HAP-1 (cell line): ENCODE data around the gene DCUN1D3.

ENCODE experiments used
- DNase-seq, 2 experiments: peaks; one replicate each; pipeline ENCODE4 v3.0.0-alpha.2; 2016 to 2020; ENCODE audit warnings: low spot score in 2 of 2
- H3K27me3 ChIP-seq: fragments of 250-450 bp; sonication (Bioruptor Pico); 2 replicates; pipeline ENCODE4 v1.5.1; 2020; ENCODE audit warnings: low read depth, mild to moderate bottlenecking, moderate library complexity
- H3K36me3 ChIP-seq: fragments of 250-450 bp; sonication (Bioruptor Pico); replicated peaks from 2 replicates; pipeline ENCODE4 v1.5.1; 2020; ENCODE audit warnings: mild to moderate bottlenecking
- H3K4me1 ChIP-seq: fragments of 250-450 bp; sonication (Bioruptor Pico); 2 replicates; pipeline ENCODE4 v1.5.1; 2020; ENCODE audit warnings: mild to moderate bottlenecking
- H3K4me3 ChIP-seq: fragments of 250-450 bp; sonication (Bioruptor Pico); 2 replicates; pipeline ENCODE4 v1.5.1; 2020; ENCODE audit warnings: mild to moderate bottlenecking, moderate library complexity
- H3K9me3 ChIP-seq: fragments of 250-450 bp; sonication (Bioruptor Pico); 2 replicates; pipeline ENCODE4 v1.5.1; 2020; ENCODE audit warnings: mild to moderate bottlenecking, moderate library complexity
- in situ Hi-C: fragments of 300-500 bp; cut with MboI; formaldehyde crosslinking; loops from 3 replicates; pipeline ENCODE4 v1.14.3; 2020; ENCODE audit warnings: low sequenced_read_pairs, inconsistent platforms, mixed read lengths

DCUN1D3 gene

GRCh38 chr16:20859699-20860098, 40.5 kb downstream of the DCUN1D3 start:
- peaks cover 11% of the 10 kb centered on the region for H3K36me3 ChIP-seq
- no peaks in the 10 kb centered on the region for H3K27me3 ChIP-seq
- no peaks in the 10 kb centered on the region for H3K9me3 ChIP-seq
- DNase-seq = no peak
- in situ Hi-C loops = no loop called here
- H3K4me1 ChIP-seq = no peaks in the 10 kb centered on the region; the same call in 1 of the 2 replicates
- H3K4me3 ChIP-seq = no peak overlapping the region

GRCh38 chr16:20859229-20859628, 40.9 kb downstream of the DCUN1D3 start:
- no peaks in the 10 kb centered on the region for H3K27me3 ChIP-seq
- H3K9me3 ChIP-seq = no peaks in the 10 kb centered on the region
- H3K36me3 ChIP-seq = peaks cover 11% of the 10 kb centered on the region
- in situ Hi-C loops = no loop called here
- no peak overlapping the region for H3K4me3 ChIP-seq
- DNase-seq = no peak
- no peaks in the 10 kb centered on the region; the same call in 1 of the 2 replicates for H3K4me1 ChIP-seq

GRCh38 chr16:20857281-20857680, 42.9 kb downstream of the DCUN1D3 start:
- peaks cover 11% of the 10 kb centered on the region for H3K36me3 ChIP-seq
- DNase-seq = no peak
- in situ Hi-C loops = no loop called here

GRCh38 chr16:20854963-20855362, 45.2 kb downstream of the DCUN1D3 start:
- no peaks in the 10 kb centered on the region for H3K27me3 ChIP-seq
- in situ Hi-C loops = no loop called here
- no peak for DNase-seq
- H3K36me3 ChIP-seq = peaks cover 9% of the 10 kb centered on the region
- H3K4me1 ChIP-seq = no peaks in the 10 kb centered on the region
- H3K9me3 ChIP-seq = no peaks in the 10 kb centered on the region
- no peak overlapping the region for H3K4me3 ChIP-seq

More at GRCh38 chr16:20857281-20857680, 42.9 kb downstream of the DCUN1D3 start:
- no peaks in the 10 kb centered on the region for H3K4me1 ChIP-seq
- no peak overlapping the region for H3K4me3 ChIP-seq
- no peaks in the 10 kb centered on the region for H3K9me3 ChIP-seq
- no peaks in the 10 kb centered on the region for H3K27me3 ChIP-seq

- peaks cover 5% of the 10 kb centered on the region; the same call in 1 of the 2 replicates for H3K36me3 ChIP-seq
- in situ Hi-C loops = no loop called here
- H3K4me1 ChIP-seq = no peaks in the 10 kb centered on the region
- no peaks in the 10 kb centered on the region for H3K9me3 ChIP-seq
- no peak for DNase-seq
- H3K27me3 ChIP-seq = no peaks in the 10 kb centered on the region
- H3K4me3 ChIP-seq = no peak overlapping the region
Observed at GRCh38 chr16:20853981-20854620, 46.1 kb downstream of the DCUN1D3 start.

- H3K36me3 ChIP-seq = peaks cover 8% of the 10 kb centered on the region; the same call in 1 of the 2 replicates
- in situ Hi-C loops = no loop called here
- H3K27me3 ChIP-seq = no peaks in the 10 kb centered on the region
- H3K4me3 ChIP-seq = no peak overlapping the region
- DNase-seq = no peak
- H3K4me1 ChIP-seq = no peaks in the 10 kb centered on the region
- H3K9me3 ChIP-seq = no peaks in the 10 kb centered on the region
Observed at GRCh38 chr16:20853143-20853542, 47.0 kb downstream of the DCUN1D3 start.

- H3K36me3 ChIP-seq = peaks cover 8% of the 10 kb centered on the region; the same call in 1 of the 2 replicates
- DNase-seq = no peak
- no peaks in the 10 kb centered on the region for H3K9me3 ChIP-seq
- no peak overlapping the region for H3K4me3 ChIP-seq
- no peaks in the 10 kb centered on the region for H3K27me3 ChIP-seq
- H3K4me1 ChIP-seq = no peaks in the 10 kb centered on the region
- in situ Hi-C loops = no loop called here
Observed at GRCh38 chr16:20851601-20852000, 48.6 kb downstream of the DCUN1D3 start.

GRCh38 chr16:20850981-20851380, 49.2 kb downstream of the DCUN1D3 start:
- peaks cover 8% of the 10 kb centered on the region for H3K36me3 ChIP-seq
- H3K27me3 ChIP-seq = no peaks in the 10 kb centered on the region
- H3K4me3 ChIP-seq = no peak overlapping the region
- H3K9me3 ChIP-seq = no peaks in the 10 kb centered on the region
- H3K4me1 ChIP-seq = no peaks in the 10 kb centered on the region
- no peak for DNase-seq
- in situ Hi-C loops = no loop called here

GRCh38 chr16:20849589-20850390, 50.4 kb downstream of the DCUN1D3 start:
- peak; percentile 55 to 81 for DNase-seq
- Histone ChIP-seq H3K9me3 (no peaks in the 10 kb centered on the region), H3K36me3 (peaks cover 10% of the 10 kb centered on the region), H3K27me3 (no peaks in the 10 kb centered on the region), H3K4me3 (no peak overlapping the region), H3K4me1 (no peaks in the 10 kb centered on the region)
- in situ Hi-C loops = loop anchor here (5.0 kb wide), 1 partner anchor 233 kb away; no protein-coding TSS in a partner anchor

- Histone ChIP-seq H3K27me3 (no peaks in the 10 kb centered on the region), H3K9me3 (no peaks in the 10 kb centered on the region), H3K4me1 (no peaks in the 10 kb centered on the region), H3K36me3 (peaks cover 14% of the 10 kb centered on the region), H3K4me3 (no peak overlapping the region)
- no peak for DNase-seq
- in situ Hi-C loops = loop anchor here (5.0 kb wide), 1 partner anchor 235 kb away; no protein-coding TSS in a partner anchor
Observed at GRCh38 chr16:20847550-20847949, 52.6 kb downstream of the DCUN1D3 start.

GRCh38 chr16:20846551-20846950, 53.6 kb downstream of the DCUN1D3 start:
- H3K36me3 ChIP-seq = peaks cover 14% of the 10 kb centered on the region
- no peak overlapping the region for H3K4me3 ChIP-seq
- H3K4me1 ChIP-seq = peaks cover 1% of the 10 kb centered on the region; the same call in 1 of the 2 replicates
- no peaks in the 10 kb centered on the region for H3K9me3 ChIP-seq
- in situ Hi-C loops = loop anchor here (5.0 kb wide), 1 partner anchor 236 kb away; no protein-coding TSS in a partner anchor
- no peaks in the 10 kb centered on the region for H3K27me3 ChIP-seq
- DNase-seq = no peak

- H3K27me3 ChIP-seq = no peaks in the 10 kb centered on the region
- in situ Hi-C loops = loop anchor here (5.0 kb wide), 1 partner anchor 236 kb away; no protein-coding TSS in a partner anchor
- DNase-seq = no peak
- H3K4me3 ChIP-seq = no peak overlapping the region
- peaks cover 6% of the 10 kb centered on the region for H3K4me1 ChIP-seq
- H3K9me3 ChIP-seq = no peaks in the 10 kb centered on the region
- peaks cover 17% of the 10 kb centered on the region for H3K36me3 ChIP-seq
Observed at GRCh38 chr16:20846030-20846429, 54.1 kb downstream of the DCUN1D3 start.

- H3K27me3 ChIP-seq = no peaks in the 10 kb centered on the region
- H3K9me3 ChIP-seq = no peaks in the 10 kb centered on the region
- H3K4me1 ChIP-seq = peaks cover 10% of the 10 kb centered on the region
- H3K4me3 ChIP-seq = no peak overlapping the region
- in situ Hi-C loops = no loop called here
- peaks cover 18% of the 10 kb centered on the region for H3K36me3 ChIP-seq
- no peak for DNase-seq
Observed at GRCh38 chr16:20844588-20844987, 55.6 kb downstream of the DCUN1D3 start.

GRCh38 chr16:20844054-20844453, 56.1 kb downstream of the DCUN1D3 start:
- Histone ChIP-seq H3K4me3 (no peak overlapping the region), H3K9me3 (no peaks in the 10 kb centered on the region), H3K4me1 (peaks cover 10% of the 10 kb centered on the region), H3K36me3 (peaks cover 18% of the 10 kb centered on the region), H3K27me3 (no peaks in the 10 kb centered on the region)
- DNase-seq = no peak
- in situ Hi-C loops = no loop called here
